ENCODE results near the gene RAMP1. TPM values are rescaled to one million over a fixed set of nuclear protein-coding genes. Genes with fewer than 3 reads are reported as not detected.

RAMP1 gene
- total RNA-seq, 1 donor, result 1.6 TPM

DNA sequence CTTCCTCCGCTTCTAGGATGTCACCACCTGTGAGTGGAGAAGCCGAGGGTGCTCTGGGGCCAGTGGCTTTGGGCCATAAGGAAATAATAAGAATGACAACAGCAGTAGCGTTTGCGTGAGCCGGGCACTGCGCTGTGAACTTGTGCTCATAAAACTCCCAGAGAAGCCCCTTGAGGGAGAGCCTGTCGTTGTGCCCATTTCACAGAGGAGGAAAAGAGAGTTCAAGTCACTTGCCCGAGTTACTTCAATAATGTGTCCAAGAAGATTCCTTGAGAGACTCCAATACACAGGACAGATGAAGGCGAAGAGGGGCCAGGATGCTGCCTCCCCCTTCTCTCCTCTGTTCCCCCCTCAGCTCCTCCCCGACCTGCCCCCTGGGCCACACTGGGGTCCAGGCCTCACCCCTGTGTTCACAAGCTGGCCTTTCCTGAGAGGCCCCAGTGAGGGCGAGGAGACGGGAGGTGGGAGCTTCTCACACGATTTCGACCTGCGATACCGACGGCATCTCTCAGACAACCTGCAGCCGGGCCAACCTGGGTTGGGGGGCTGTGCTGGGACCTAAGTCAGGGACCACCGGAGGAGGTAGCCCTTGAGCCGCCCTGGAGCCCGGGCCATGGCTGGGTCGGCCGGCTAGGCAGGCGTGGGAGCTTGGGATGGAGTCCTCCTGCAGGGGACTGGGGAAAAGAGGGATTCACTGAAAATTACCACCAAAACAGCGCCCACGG, 53.9 kb downstream of the RAMP1 start:
- DNase-seq (ENCODE audit: low read depth in 2 of 3, low spot score in 2 of 3), result no peak

DNA sequence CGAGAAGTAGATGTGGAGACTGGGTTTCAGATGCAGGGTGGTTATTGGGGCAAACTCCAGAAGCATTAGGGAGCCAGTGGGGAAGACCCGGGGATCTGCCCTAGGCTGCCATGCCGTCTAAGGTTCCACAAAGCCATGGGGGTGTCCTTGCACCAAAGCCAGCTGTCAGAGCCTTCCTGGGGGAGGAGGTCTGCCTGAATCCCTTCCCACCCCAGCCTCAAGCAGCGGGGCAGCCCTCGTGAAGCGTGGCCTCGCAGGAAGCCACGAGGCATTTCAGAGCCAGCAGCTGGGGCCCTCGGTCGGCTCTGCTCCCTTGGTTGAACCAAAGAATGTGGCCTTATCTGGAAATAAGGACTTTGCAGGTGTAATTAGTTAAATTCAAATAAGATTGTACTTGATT, 56.2 kb downstream of the RAMP1 start:
- DNase-seq (ENCODE audit: low read depth in 2 of 3, low spot score in 2 of 3), result no peak

DNA sequence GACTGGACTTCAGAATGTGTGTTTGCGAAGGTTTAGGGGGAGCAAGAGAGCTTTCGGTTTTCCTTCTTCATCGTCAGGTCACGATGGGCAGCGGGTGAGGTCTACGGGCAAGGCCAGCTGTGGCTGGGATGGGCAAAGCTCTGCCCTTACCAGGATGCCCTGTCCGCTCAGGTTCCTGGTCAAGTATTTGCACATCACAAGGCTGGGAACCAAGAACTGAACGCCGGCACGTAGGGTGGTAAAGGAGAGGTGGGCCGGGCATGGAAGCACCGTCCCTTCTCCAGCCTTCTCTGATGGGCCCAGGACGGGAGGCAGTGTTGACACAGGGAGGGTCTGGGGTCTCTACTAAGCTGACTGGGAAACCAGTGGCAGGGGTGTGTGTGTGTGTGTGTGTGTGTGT, 56.9 kb downstream of the RAMP1 start:
- DNase-seq (ENCODE audit: low read depth in 2 of 3, low spot score in 2 of 3), result no peak

DNA sequence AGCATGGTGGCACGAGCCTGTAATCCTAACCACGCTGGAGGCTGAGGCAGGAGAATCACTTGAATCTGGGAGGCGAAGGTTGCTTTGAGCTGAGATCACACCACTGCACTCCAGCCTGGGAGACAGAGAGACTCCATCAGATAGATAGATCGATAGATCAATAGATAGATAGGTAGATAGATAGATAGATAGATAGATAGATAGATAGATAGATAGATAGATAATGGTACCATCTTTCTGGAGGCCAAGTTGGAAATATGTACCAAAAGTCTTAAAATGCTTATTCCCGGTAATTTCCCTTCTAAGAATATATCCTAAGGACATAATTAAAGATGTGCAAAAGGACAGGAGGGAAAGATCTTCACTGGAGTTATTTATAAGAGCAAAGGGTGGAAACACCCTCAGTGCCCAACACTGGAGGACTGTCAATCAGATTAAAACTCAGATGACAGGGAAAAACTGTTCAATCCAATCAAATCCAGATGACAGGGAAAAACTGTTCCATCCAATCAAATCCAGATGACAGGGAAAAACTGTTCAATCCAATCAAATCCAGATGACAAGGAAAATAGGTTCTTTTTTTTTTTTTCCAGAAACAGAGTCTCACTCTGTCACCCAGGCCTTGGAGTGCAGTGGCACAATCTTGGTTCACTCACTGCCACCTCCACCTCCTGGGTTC, 58.4 kb downstream of the RAMP1 start:
- no peak for DNase-seq (ENCODE audit: low read depth in 2 of 3, low spot score in 2 of 3)

DNA sequence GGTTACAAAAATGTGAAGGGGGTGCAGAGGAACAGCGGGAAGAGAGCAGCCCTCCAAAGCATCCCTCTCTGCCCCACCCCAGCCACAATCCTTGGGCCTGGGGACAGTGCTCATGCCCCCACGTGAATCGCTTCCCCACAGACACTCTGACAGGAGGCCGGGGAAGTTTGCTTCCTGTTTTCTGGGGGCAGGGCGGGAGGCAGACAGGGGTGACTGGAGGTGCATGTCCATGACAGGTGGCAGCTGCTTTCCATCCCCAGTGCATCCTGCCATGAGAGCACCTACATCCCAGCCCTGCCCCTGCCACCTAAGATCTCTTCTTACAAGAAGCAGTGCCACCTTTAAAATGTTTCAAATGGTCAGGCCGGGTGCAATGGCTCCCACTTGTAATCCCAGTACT, 60.2 kb downstream of the RAMP1 start:
- DNase-seq (ENCODE audit: low read depth in 2 of 3, low spot score in 2 of 3), result no peak

DNA sequence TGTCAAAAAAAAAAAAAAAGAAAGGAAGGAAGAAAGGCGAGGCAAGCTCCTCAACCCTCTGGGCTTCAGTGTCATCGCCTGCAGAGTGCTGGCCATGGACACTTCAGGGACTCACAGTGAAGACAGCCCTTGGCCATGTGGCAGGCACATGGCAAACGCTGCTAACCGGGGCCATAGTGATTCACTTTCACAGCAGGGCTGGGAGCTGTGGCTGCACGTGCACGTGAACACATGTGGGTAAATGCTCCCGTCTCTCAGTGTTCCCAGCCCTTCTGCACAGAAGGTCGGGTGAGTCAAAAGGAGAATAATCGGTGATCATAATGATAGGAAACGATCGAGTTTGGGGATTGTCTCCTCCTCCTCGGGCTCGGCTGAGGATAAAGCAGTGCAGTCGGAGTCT, 61.2 kb downstream of the RAMP1 start:
- DNase-seq (ENCODE audit: low read depth in 2 of 3, low spot score in 2 of 3), result no peak

DNA sequence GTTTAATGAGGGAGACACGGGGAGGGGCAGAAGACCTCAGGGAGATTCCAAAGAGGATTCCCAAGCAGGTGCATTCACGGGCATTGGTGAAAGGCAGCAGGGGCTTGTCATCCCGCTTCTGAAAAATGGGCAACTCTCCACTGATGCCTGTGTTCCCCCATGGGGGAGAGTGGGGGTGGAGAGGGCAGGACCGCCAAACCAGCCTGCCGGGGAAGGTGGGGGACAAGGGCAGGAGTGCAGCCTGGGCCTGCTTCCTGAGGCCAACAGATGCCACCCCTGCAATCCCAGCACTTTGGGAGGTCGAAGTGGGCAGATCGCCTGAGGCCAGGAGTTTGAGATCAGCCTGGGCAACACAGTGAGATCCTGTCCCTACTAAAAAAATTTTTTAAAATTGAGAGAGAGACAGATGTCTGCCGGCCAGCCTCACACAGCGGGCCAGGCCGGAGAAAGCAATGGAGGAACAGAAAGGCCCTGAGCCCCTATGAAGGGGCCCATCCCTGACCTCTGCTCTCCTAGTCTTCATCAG, 62.6 kb downstream of the RAMP1 start:
- no peak for DNase-seq (ENCODE audit: low read depth in 2 of 3, low spot score in 2 of 3)

DNA sequence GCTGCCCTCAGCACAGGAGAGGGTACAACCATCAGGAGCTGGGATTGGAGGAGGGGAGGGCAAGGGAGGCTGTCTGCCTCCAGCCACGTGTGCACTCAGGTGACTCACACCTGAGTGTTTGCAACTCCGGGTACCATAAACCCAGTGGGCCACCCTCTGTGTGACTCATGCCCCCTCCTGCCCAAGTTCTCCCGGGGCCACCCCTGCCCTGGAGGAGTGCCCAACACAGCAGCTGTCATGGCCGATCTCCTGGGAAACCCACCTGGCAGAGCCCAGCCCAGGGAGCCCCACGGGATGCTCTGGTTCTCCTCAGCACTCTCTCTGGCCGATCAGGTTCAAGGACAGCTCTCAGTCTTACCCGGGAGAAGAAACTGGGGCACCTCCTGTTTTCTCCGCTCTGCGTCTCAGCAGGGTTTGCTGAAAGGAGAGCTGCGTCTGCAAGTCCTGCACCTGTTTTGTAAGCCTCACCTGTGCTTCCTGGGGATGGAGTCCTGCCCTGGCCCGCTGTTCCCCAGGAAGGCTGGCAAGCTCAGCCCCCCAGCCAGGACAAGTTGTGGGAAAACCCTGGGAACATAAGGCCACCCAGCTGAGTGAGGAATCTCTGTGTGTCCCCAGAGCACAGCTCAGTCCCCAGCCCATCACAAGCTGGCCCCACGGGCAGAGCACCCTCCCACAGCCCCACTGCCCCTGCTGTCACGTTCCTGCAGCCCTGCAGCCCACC, 63.4 kb downstream of the RAMP1 start:
- DNase-seq (ENCODE audit: low read depth in 2 of 3, low spot score in 2 of 3), result no peak

DNA sequence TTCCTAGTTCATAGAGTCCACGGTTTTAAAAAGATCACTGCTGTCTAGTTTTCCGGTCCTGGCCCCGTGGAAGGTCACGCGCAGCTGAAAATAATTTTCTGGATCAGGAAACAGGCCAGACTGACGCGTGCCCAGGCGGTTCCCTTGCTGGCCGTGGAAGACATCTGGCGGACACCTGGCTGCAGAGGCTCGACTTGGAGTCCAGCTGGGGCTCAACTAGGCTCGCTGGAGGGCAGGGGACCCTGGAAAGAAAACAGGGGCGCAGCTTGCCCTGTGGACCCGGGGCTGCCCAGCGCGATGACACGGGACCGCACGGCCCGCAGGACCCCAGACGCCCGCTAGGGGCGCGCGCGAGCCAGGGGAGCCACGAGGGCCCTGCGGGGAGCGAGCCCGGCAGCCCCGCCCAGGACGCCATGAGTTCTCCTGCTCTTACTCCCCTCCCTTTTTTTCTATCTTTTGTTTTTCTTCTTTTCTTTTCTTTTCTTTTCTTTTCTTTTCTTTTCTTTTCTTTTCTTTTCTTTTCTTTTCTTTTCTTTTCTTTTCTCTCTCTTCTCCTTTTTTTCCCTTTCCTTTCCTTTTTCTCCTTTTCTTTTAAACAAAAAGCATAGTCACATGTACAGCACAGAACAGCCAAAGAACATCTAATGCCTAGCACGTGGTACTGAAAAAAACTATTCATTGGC, 64.2 kb downstream of the RAMP1 start:
- DNase-seq (ENCODE audit: low read depth in 2 of 3, low spot score in 2 of 3), result peak; percentile 47 to 79 (median 77)

DNA sequence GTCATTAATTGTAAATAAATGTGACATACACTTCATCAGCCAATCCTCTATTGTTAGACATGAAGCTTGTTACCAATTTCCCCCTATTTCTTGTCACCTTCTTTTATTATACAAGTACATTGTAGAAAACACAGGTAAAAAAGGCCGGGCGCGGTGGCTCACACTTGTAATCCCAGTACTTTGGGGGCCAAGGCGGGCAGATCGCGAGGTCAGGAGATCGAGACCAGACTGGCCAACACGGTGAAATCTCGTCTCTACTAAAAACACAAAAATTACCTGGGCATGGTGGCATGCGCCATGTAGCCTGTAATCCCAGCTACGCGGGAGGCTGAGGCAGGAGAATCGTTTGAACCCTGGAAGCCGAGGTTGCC, 64.7 kb downstream of the RAMP1 start:
- no peak for DNase-seq (ENCODE audit: low read depth in 2 of 3, low spot score in 2 of 3)

DNA sequence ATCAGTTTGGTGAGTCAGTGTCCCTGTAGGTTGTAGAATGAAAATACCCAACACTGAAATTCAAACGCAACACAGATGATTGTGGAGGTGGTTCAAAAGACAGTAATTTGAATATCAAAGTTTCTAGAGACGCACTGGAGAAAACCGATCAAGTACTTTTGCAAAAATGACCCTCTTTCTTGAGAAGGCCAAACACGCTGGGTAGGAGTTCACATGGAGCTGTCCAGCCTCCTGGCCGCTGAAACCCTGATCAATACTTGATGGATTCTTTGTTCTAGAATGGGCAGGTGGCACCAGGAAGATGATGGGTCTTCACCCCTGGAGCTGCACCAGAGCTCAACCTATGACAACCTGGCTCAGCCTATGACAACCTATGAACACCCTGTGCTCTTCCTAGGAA, 67.7 kb downstream of the RAMP1 start:
- no peak for DNase-seq (ENCODE audit: low read depth in 2 of 3, low spot score in 2 of 3)

DNA sequence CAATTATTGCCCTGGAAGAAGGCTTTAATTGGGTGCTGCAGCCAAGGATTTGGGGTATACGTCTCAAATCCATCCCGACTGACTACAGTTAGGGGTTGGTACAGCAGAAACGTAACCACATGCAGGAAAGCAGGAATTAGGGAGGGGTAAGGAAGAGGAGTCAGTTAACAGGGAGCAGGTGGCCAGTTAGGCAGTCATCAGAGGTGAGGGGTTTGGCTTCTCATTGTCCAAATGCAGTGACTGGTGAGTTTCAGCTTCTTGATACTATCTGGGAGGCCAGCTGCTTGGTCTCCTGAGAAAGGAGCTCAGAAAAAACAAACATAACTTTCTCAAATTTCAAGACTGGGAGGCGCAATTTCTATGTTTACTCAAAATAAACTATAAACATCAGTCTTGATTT, 68.6 kb downstream of the RAMP1 start:
- no peak for DNase-seq (ENCODE audit: low read depth in 2 of 3, low spot score in 2 of 3)

DNA sequence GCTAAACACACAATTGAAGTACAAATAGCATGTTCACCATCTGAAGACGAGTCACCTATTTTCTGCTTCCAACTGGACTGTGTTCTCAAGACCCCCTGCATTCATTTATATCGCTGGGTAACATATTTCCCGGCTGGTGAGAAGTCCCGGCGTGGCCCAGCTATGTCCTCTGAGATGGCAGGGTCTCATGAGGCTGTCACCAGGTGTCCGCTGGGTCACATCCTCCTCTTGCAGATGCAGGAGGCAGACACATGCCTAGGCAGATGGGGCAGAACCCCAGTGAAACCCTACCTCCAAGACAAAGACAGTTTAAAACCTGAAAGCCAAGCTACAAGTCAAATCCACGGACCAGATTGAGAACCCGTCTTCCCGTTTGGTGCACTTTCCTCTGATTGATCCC, 70.6 kb downstream of the RAMP1 start:
- DNase-seq (ENCODE audit: low read depth in 2 of 3, low spot score in 2 of 3), result no peak

DNA sequence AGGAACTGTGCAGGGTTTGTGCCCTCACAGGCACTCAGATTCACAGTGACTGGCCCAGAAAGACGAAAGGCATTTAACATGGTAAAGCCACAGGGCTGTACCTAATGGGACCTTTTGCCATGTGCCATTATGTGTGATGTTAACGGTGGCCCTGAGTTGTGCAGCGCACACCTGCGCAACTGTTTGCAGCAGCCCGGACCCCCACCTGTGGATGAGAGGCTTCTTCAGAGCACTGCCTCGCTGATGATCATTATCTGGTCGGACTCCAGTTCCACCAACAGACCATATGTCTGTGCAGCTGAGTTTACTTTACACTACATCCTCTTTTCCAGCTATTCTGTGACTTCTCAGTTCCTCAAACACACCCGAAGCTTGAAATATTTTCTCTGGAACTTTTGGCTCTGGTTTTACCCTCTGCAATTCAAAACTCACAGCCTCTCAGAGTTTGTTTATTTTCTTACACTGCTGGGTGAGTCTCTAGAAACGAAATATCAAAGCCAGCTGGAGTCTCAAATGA, 71.8 kb downstream of the RAMP1 start:
- no peak for DNase-seq (ENCODE audit: low read depth in 2 of 3, low spot score in 2 of 3)

DNA sequence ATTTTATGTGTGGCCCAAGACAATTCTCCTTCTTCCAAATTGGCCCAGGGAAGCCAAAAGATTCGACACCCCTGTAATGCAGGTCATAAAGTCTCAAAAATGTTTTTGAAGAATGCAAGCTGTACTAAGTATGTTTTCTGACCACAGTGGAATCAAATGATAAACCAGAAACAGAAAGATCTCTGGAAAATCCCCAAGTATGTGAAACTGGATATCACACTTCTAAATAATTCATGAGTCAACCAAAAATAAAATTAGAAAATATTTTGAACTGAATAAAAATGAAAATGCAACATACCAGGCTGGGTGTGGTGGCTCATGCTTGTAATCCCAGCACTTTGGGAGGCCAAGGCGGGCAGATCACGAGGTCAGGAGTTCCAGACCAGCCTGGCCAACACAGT, 73.3 kb downstream of the RAMP1 start:
- DNase-seq (ENCODE audit: low read depth in 2 of 3, low spot score in 2 of 3), result no peak

DNA sequence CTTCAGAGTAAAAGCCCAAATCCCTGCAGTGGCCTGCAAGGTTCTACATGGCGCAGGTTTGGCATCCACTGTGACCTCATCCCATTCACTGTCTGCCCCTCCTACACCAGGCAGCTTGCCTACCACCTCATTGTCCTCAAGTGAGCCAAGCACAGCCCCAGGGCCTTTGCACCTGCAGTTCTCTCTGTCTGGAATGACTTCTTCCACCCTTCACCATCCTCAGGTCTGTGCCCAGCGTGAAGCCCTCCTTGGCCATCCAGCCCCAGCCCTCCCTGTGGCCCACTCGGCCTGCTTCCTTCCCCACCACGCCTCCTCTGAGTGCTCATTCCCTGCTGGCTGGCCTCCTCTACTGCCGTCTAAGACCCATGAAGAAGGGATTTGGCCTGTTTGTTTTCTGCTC, 74.8 kb downstream of the RAMP1 start:
- no peak for DNase-seq (ENCODE audit: low read depth in 2 of 3, low spot score in 2 of 3)

DNA sequence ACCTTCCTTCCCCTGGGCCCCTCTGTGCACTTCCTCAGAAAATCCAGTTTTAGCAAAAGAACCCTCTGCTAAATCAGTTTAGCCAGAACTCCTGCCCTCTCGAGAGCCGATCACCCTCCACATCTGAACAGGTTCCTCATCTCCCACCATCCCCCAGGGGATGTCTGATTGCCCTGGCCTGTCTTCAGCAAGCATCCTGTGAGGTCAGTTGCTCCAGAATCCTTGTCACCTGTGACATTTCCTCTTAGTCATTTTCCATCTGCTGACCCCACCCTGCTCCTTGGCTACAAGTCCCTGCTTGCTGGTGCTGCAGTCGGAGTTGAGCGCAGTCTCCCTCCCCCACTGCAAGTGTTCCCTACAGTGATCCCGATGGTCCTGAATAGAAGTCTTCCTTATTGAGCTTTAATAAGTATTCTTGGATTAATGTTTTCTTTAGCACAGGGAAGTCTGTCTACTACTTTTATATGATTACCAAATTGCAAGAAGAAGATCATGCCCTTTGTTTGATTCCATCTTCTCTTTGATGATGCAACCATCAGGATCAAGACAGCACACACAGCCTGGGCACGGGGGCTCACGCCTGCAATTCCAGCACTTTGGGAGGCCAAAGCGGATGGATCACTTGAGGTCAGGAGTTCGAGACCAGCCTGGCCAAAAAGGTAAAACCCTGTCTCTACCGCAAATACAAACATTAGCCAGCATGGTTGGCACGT, 76.5 kb downstream of the RAMP1 start:
- DNase-seq (ENCODE audit: low read depth in 2 of 3, low spot score in 2 of 3), result no peak

DNA sequence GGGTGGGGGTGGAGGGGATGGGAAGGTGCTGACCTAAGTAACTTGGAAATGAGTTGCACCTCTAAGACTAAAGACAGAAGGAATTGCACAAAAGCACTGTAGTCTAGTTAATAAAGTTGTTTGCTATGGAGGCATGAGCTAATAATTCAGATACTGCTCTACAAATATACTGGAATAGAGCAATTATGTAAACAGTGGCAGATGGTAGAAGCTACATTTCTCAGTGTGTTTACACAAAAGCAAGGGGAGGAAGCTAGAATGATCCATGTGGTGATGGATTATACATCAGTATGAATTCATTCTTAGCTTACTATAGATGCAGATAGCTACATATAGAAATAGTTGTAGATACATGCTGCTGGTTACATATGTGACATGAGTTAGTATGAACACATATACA, 79.8 kb downstream of the RAMP1 start:
- DNase-seq (ENCODE audit: low read depth in 2 of 3, low spot score in 2 of 3), result no peak

DNA sequence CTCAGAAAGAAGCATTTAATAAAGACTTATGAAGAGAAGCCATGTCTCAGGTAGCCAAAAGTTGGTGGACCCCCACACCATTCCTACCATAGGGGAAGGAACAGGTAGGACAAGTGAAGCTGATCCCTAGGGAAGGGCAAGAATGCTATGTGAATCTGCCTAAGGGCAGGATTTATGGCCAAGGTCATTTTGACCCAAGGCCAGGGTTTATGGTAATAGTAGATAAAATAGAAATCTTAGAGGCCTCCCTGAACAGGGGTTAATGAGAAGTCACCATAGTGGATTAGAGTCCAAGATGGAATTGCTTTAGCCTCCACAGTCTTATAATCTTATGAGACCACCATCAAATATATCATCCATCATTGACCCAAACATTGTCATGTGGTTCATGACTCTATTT, 81.4 kb downstream of the RAMP1 start:
- DNase-seq (ENCODE audit: low read depth in 2 of 3, low spot score in 2 of 3), result no peak

DNA sequence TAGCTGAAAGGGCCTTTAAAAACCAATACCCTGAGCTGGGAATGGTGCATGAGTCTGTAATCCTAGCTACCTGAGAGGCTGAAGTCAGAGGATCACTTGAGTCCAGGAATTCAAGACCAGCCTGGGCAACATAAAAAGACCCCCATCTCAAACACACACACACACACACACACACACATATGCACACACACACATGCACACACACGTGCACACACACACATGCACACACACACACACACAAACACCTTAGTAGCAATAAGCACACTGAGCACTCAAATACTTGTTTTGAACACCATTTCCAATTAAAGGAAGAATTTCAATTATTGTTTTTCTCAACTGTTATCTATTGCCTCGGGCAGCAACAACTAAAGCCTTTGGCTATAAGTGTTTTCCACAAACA, 81.8 kb downstream of the RAMP1 start:
- DNase-seq (ENCODE audit: low read depth in 2 of 3, low spot score in 2 of 3), result no peak

Data from hematopoietic multipotent progenitor cell (in vitro differentiated cells).